Measurements from ENCODE around the gene KRT6C. TPM values are rescaled to one million over a fixed set of nuclear protein-coding genes. Genes with fewer than 3 reads are reported as not detected.

The KRT6C gene
- total RNA-seq, 4 donors from 2014 or later, result 99.0 to 3,532 (median 1,742) TPM

DNA sequence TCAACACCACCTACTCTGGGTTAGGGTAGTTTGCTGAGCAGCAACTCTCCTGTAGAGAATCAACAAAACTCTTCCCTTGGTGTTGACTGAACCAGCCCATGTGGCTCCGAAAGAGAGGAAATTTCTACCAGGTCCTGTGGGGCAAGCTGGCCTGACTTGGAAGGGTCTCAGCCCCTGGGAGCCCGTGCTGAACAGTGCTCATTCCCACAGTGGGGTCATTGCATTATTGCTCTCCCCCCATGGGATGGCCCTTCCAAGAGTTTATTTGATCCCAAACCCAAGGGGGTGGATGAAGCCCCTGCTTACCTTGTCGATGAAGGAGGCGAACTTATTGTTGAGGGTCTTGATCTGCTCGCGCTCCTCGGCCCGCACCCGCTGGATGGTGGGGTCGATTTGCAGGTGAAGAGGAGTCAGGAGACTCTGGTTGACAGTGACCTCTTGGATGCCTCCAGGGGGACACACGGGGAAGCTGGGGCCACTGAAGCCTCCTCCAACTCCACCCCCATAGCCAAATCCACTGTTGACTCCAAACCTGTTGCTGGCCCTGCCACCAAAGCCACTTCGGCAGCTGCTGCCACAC lies 40.0 kb downstream of the KRT6C start:
- Histone ChIP-seq H3K27ac (no peak overlapping the region), H3K27me3 (peaks cover 0 to 39% (median 0%) of the 10 kb centered on the region in 4 donors), H3K36me3 (no peaks in the 10 kb centered on the region), H3K9me3 (no peaks in the 10 kb centered on the region), H3K4me1 (peaks cover 16 to 36% (median 31%) of the 10 kb centered on the region in 3 donors), H3K4me3 (no peak overlapping the region)
- TF ChIP-seq, protein P1, sequence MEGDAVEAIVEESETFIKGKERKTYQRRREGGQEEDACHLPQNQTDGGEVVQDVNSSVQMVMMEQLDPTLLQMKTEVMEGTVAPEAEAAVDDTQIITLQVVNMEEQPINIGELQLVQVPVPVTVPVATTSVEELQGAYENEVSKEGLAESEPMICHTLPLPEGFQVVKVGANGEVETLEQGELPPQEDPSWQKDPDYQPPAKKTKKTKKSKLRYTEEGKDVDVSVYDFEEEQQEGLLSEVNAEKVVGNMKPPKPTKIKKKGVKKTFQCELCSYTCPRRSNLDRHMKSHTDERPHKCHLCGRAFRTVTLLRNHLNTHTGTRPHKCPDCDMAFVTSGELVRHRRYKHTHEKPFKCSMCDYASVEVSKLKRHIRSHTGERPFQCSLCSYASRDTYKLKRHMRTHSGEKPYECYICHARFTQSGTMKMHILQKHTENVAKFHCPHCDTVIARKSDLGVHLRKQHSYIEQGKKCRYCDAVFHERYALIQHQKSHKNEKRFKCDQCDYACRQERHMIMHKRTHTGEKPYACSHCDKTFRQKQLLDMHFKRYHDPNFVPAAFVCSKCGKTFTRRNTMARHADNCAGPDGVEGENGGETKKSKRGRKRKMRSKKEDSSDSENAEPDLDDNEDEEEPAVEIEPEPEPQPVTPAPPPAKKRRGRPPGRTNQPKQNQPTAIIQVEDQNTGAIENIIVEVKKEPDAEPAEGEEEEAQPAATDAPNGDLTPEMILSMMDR (IDR thresholded peaks at IDR 0.05), result no peak
- intact Hi-C loops (cut with DNase I), result no loop called here
- no peak for DNase-seq
- WGBS, 2 donors, result 86 to 96% methylated on average over 11 to 12 of the region's 12 CpGs

DNA sequence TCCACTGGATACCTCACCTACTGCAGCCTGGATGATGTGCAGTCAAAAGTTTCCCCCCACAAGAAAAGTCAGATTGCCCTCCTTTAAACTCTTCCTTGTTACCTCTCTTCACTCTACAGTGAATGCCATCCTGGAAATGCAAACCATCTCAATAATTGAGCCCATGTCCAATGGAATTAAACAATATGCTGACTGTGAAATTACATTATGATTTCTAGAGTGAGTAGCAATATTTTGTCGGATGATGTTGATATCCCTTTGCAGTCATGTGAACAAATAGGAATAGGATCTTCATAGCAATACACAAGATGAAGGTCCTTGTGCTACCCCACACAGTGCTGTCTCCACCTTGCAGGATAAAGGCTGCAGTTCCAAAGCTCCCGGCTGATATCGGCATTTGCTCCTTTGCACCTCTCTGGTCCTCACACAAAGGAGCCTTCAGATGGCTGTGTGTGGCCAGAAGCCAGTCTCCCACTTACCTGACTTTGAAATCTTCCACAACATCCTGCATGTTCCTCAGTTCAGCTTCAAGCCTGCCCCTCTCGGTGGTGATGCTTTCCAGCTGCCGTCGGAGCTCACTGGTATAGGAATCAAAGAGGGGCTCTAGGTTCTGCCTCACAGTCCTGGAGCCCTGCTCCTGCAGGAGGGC lies 40.9 kb downstream of the KRT6C start:
- no peak overlapping the region for H3K4me3 ChIP-seq
- no peak for DNase-seq
- H3K27me3 ChIP-seq, result peaks cover 0 to 42% (median 0%) of the 10 kb centered on the region in 4 donors
- no peaks in the 10 kb centered on the region for H3K9me3 ChIP-seq
- H3K4me1 ChIP-seq, result peaks cover 16 to 27% (median 25%) of the 10 kb centered on the region in 3 donors
- H3K36me3 ChIP-seq, result no peaks in the 10 kb centered on the region
- TF ChIP-seq, protein P1 (IDR thresholded peaks at IDR 0.05), result no peak
- TF ChIP-seq POLR2A (IDR thresholded peaks at IDR 0.05), result no peak
- intact Hi-C loops (cut with DNase I), result no loop called here
- 87 to 88% methylated on average over 4 of the region's 6 CpGs for whole genome bisulfite sequencing, 2 donors
- H3K27ac ChIP-seq, result no peak overlapping the region

DNA sequence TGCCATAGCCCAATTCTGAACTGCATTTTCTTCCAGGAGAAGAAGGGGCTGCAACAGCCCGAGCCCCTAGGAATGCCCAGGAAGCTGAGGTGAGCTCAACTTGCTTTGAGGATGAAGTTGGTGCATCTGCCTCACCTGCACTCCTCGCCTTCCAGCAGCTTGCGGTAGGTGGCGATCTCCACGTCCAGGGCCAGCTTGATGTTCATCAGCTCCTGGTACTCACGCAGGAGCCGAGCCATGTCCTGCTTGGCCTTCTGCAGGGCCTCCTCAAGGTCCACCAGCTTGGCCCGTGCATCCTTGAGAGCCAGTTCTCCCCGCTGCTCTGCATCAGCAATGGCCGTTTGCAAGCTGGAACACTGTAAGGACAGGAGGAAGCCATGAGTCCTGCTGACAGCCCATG lies 45.5 kb downstream of the KRT6C start:
- H3K27ac ChIP-seq, result no peak overlapping the region
- no peaks in the 10 kb centered on the region for H3K36me3 ChIP-seq
- H3K4me3 ChIP-seq, result no peak overlapping the region
- no peak for DNase-seq
- intact Hi-C loops (cut with DNase I), result no loop called here
- peaks cover 0 to 39% (median 0%) of the 10 kb centered on the region in 4 donors for H3K27me3 ChIP-seq
- 89 to 91% methylated on average over 6 to 8 of the region's 10 CpGs for WGBS, 2 donors
- peaks cover 0 to 8% (median 5%) of the 10 kb centered on the region in 3 donors for H3K4me1 ChIP-seq
- TF ChIP-seq, protein P1 (IDR thresholded peaks at IDR 0.05), result no peak
- no peak for TF ChIP-seq POLR2A (IDR thresholded peaks at IDR 0.05)
- H3K9me3 ChIP-seq, result no peaks in the 10 kb centered on the region

DNA sequence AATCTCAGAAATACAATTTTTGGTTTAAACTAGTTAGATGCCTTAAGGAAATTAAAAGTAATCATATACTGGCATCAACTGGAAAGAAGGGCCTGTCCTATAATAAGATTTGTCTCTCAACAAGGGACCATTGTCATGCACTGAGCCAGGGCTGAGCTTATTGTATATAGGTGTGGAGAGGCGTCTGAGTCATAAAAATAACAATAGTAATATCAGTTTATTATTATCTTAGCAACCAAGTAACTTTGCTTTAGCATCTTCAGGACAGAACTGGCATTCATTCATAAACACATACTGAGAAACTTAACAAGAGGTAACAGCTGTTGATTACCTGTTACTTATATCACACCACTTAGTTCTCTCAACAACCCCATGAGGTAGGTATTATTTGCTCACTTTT lies 46.5 kb downstream of the KRT6C start:
- 50 to 55% methylated on average over 1 of the region's 1 CpG for WGBS, 2 donors

DNA sequence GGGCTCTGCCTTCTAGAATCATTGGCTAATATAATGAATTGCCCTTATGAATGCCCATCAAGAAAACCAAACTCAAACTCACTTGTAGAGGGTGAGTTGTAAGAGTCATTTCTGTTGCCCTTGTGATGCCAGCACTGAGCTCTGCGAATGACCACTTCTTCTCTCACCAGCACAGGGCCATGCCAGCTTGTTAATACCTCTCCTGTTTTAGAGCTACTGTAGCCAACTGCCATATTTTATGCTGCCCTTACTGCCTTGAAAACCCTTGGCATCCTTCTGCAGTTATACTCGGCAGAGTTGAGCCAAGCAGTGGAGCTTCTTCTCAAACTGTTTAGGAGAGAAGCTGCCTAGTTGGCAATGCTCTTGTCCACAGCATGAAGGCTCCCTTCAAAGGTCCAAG lies 47.6 kb downstream of the KRT6C start:
- Histone ChIP-seq H3K9me3 (no peaks in the 10 kb centered on the region), H3K27ac (no peak overlapping the region), H3K4me1 (peaks cover 0 to 10% (median 5%) of the 10 kb centered on the region in 3 donors), H3K4me3 (no peak overlapping the region), H3K36me3 (no peaks in the 10 kb centered on the region), H3K27me3 (peaks cover 0 to 30% (median 0%) of the 10 kb centered on the region in 4 donors)
- no peak for TF ChIP-seq POLR2A (IDR thresholded peaks at IDR 0.05)
- TF ChIP-seq, protein P1 (IDR thresholded peaks at IDR 0.05), result no peak
- WGBS, 2 donors, result 66 to 89% methylated on average over 2 of the region's 2 CpGs
- DNase-seq, result no peak
- intact Hi-C loops (cut with DNase I), result no loop called here

More for the DNA sequence above, 46.5 kb downstream of the KRT6C start:
- no peaks in the 10 kb centered on the region for H3K9me3 ChIP-seq
- no peaks in the 10 kb centered on the region for H3K36me3 ChIP-seq
- TF ChIP-seq, protein P1 (IDR thresholded peaks at IDR 0.05), result no peak
- no peak for TF ChIP-seq POLR2A (IDR thresholded peaks at IDR 0.05)
- H3K4me1 ChIP-seq, result peaks cover 0 to 10% (median 5%) of the 10 kb centered on the region in 3 donors
- no peak overlapping the region for H3K4me3 ChIP-seq
- intact Hi-C loops (cut with DNase I), result no loop called here
- no peak overlapping the region for H3K27ac ChIP-seq
- H3K27me3 ChIP-seq, result peaks cover 0 to 37% (median 0%) of the 10 kb centered on the region in 4 donors
- no peak for DNase-seq

Data from esophagus squamous epithelium (tissue), 5 donors.